ENCODE results near the gene NSFL1C. TPM values are rescaled to one million over a fixed set of nuclear protein-coding genes. Genes with fewer than 3 reads are reported as not detected.

The NSFL1C gene
- polyA plus RNA-seq, 2 of the 4 experiments (the other 2 are of a cell fraction): 56.6 to 136 TPM

GRCh38 chr20:1423206-1423605, 43.4 kb downstream of the NSFL1C start:
- CTCF ChIA-PET: interaction anchor here (0.6 to 9.9 kb wide), 8 partner anchors 14 to 111 kb away, joined by 3 to 72 read pairs (median 4); partner anchors contain the start of gene NSFL1C
- no peak overlapping the region for H3K27ac ChIP-seq
- FAIRE-seq: no peak

GRCh38 chr20:1422753-1423152, 43.9 kb downstream of the NSFL1C start:
- ATAC-seq: no peak
- 60% methylated on average over 3 of the region's 3 CpGs for WGBS (ENCODE audit: missing lambda C conversion rate)

More at GRCh38 chr20:1423206-1423605, 43.4 kb downstream of the NSFL1C start:
- Histone ChIP-seq H3K9me3 (peaks cover 21% of the 10 kb centered on the region), H3K4me2 (no peak overlapping the region), H3K4me3 (no peak overlapping the region), H3K4me1 (no peaks in the 10 kb centered on the region)
- POLR2A ChIA-PET: no interaction called here
- 61% methylated on average over 6 of the region's 6 CpGs for WGBS (ENCODE audit: missing lambda C conversion rate)
- no peak for TF ChIP-seq BCL3 (IDR thresholded peaks at IDR 0.05)
- TF ChIP-seq ELK1 (IDR thresholded peaks at IDR 0.05; ENCODE audit: low read depth, low read length): no peak
- DNase-seq (ENCODE audit: low read depth in 1 of 2, low spot score in 1 of 2): no peak
- no peak for ATAC-seq

GRCh38 chr20:1420066-1420465, 46.6 kb downstream of the NSFL1C start:
- H3K27ac ChIP-seq: no peak overlapping the region
- ChIA-PET CTCF (interaction anchor here (9.9 kb wide), 1 partner anchor 17 kb away, joined by 72 read pairs; no protein-coding TSS in a partner anchor), POLR2A (no interaction called here)
- ATAC-seq (no peak), DNase-seq (ENCODE audit: low read depth in 1 of 2, low spot score in 1 of 2) (no peak), FAIRE-seq (no peak)
- TF ChIP-seq JUNB (IDR thresholded peaks at IDR 0.05) (no peak), PBX3 (IDR thresholded peaks at IDR 0.05) (no peak), ATOH8 (CRISPR knock-in tag; IDR thresholded peaks at IDR 0.05; ENCODE audit: low read depth) (no peak), EP300 (IDR thresholded peaks at IDR 0.05) (no peak), E2F6 (IDR thresholded peaks at IDR 0.05; ENCODE audit: borderline replicate concordance, low read depth) (no peak), ESRRA (IDR thresholded peaks at IDR 0.05; ENCODE audit: borderline replicate concordance, low read length) (no peak), HES2 (IDR thresholded peaks at IDR 0.05) (no peak), MAZ (IDR thresholded peaks at IDR 0.05; ENCODE audit: borderline replicate concordance, low read depth, low read length) (no peak), JUN (IDR thresholded peaks at IDR 0.05) (no peak), EHMT2 (IDR thresholded peaks at IDR 0.05; ENCODE audit: low read depth) (no peak), POLR2AphosphoS2 (conservative IDR thresholded peaks at IDR 0.05; ENCODE audit: low read length) (no peak), GATA3 (IDR thresholded peaks at IDR 0.05; ENCODE audit: borderline replicate concordance) (no peak)
- WGBS (ENCODE audit: missing lambda C conversion rate): 82% methylated on average over 4 of the region's 4 CpGs
- peaks cover 20% of the 10 kb centered on the region for H3K4me1 ChIP-seq
- H3K4me3 ChIP-seq: no peak overlapping the region
- peaks cover 21% of the 10 kb centered on the region for H3K9me3 ChIP-seq
- no peak overlapping the region for H3K4me2 ChIP-seq

More at GRCh38 chr20:1422753-1423152, 43.9 kb downstream of the NSFL1C start:
- CTCF ChIA-PET: interaction anchor here (0.8 to 9.9 kb wide), 6 partner anchors 14 to 111 kb away, joined by 3 to 72 read pairs (median 6); partner anchors contain the start of gene NSFL1C
- Histone ChIP-seq H3K4me1 (no peaks in the 10 kb centered on the region), H3K4me3 (no peak overlapping the region), H3K9me3 (peaks cover 21% of the 10 kb centered on the region), H3K4me2 (no peak overlapping the region), H3K27ac (no peak overlapping the region)
- TF ChIP-seq ZFP36 (IDR thresholded peaks at IDR 0.05; ENCODE audit: borderline replicate concordance, partially characterized antibody) (no peak), EP300 (IDR thresholded peaks at IDR 0.05) (no peak), USF2 (IDR thresholded peaks at IDR 0.05) (no peak)
- FAIRE-seq (no peak), DNase-seq (ENCODE audit: low read depth in 1 of 2, low spot score in 1 of 2) (no peak)
- POLR2A ChIA-PET: no interaction called here

Data from A549 (cell line).